K562 (cell line): ENCODE data around the gene ZNF862. TPM values are rescaled to one million over a fixed set of nuclear protein-coding genes. Genes with fewer than 3 reads are reported as not detected.

ENCODE experiments used
- DDX20 ChIP-seq: fragments of 450-650 bp; IDR thresholded peaks from 2 replicates; pipeline ENCODE4 v1.6.1; 2016; ENCODE audit warnings: missing genetic modification characterization, low read depth, mild to moderate bottlenecking, missing compliant biosample characterization, moderate library complexity
- E2F8 ChIP-seq: fragments of 450-650 bp; IDR thresholded peaks from 2 replicates; pipeline ENCODE4 v1.7.1; 2018; ENCODE audit warnings: mild to moderate bottlenecking, low read depth; ENCODE audit not compliant: partially characterized antibody
- EWSR1 ChIP-seq: fragments of 450-650 bp; IDR thresholded peaks from 2 replicates; pipeline ENCODE4 v1.6.1; 2018; ENCODE audit warnings: borderline replicate concordance, mild to moderate bottlenecking, low read depth, moderate library complexity; ENCODE audit not compliant: partially characterized antibody
- FOS ChIP-seq: IDR thresholded peaks from 3 replicates; pipeline ENCODE4 v1.6.1; 2011; ENCODE audit not compliant: insufficient read length; ENCODE audit errors: extremely low read depth
- HBP1 ChIP-seq: fragments of 450-650 bp; formaldehyde crosslinking; IDR thresholded peaks from 2 replicates; pipeline ENCODE4 v1.4.0; 2022; ENCODE audit warnings: missing genetic modification characterization
- HCFC1 ChIP-seq: IDR thresholded peaks from 2 replicates; pipeline ENCODE4 v1.6.1; 2012; ENCODE audit warnings: low read depth, low read length, improper control_type of control experiment
- HMG20B ChIP-seq: fragments of 250-450 bp; sonication (Bioruptor Pico); IDR thresholded peaks from 2 replicates; pipeline ENCODE4 v1.5.0; 2021; ENCODE audit warnings: mild to moderate bottlenecking
- HNRNPL ChIP-seq: fragments of 200-400 bp; formaldehyde crosslinking; IDR thresholded peaks from 2 replicates; pipeline ENCODE4 v1.6.1; 2017; ENCODE audit warnings: low read depth, mild to moderate bottlenecking, low read length
- HNRNPUL1 ChIP-seq: fragments of 200-400 bp; formaldehyde crosslinking; IDR thresholded peaks from 2 replicates; pipeline ENCODE4 v1.6.1; 2017; ENCODE audit warnings: low read length
- NFE2 ChIP-seq: IDR thresholded peaks from 2 replicates; pipeline ENCODE4 v1.6.1; 2014; ENCODE audit warnings: antibody characterized with exemption, low read depth
- NFIX ChIP-seq: fragments of 250-450 bp; sonication (Bioruptor Pico); IDR thresholded peaks from 2 replicates; pipeline ENCODE4 v1.4.0; 2020; ENCODE audit warnings: low read depth, mild to moderate bottlenecking, moderate library complexity
- NR4A1 ChIP-seq, 2 experiments: fragments of 250-450 bp in 1 of 2; fragments of 450-650 bp in 1 of 2; sonication (Bioruptor Pico) in 1 of 2; IDR thresholded peaks; 2 replicates each; pipeline versions ENCODE4 v1.4.0 to v1.6.1; 2016 to 2020; ENCODE audit warnings: mild to moderate bottlenecking in 2 of 2, missing compliant biosample characterization in 1 of 2, missing genetic modification characterization in 1 of 2, moderate library complexity in 1 of 2
- RB1 ChIP-seq: fragments of 450-650 bp; IDR thresholded peaks from 2 replicates; pipeline ENCODE4 v1.6.1; 2017; ENCODE audit warnings: low read depth, mild to moderate bottlenecking
- RNF2 ChIP-seq: sonication (generic); IDR thresholded peaks from 2 replicates; pipeline ENCODE4 v1.6.1; 2016
- SIN3B ChIP-seq: fragments of 450-650 bp; IDR thresholded peaks from 2 replicates; pipeline ENCODE4 v1.6.1; 2017; ENCODE audit warnings: low read depth, mild to moderate bottlenecking, moderate library complexity
- SRSF1 ChIP-seq: fragments of 200-400 bp; formaldehyde crosslinking; IDR thresholded peaks from 2 replicates; pipeline ENCODE4 v1.6.1; 2017; ENCODE audit warnings: mild to moderate bottlenecking, low read depth, low read length, moderate library complexity
- TCF3 ChIP-seq: sonication (generic); formaldehyde crosslinking; IDR thresholded peaks from 2 replicates; pipeline ENCODE4 v1.4.0; 2020; ENCODE audit warnings: mild to moderate bottlenecking, missing genetic modification reagents
- TFAP4 ChIP-seq: sonication (generic); formaldehyde crosslinking; IDR thresholded peaks from 2 replicates; pipeline ENCODE4 v1.8.0; 2022; ENCODE audit warnings: missing genetic modification reagents, mild to moderate bottlenecking, moderate library complexity, borderline replicate concordance
- THRB ChIP-seq: fragments of 450-650 bp; formaldehyde crosslinking; conservative IDR thresholded peaks from 2 replicates; pipeline ENCODE4 v1.4.0; 2022; ENCODE audit warnings: mild to moderate bottlenecking, missing genetic modification characterization
- ZNF263 ChIP-seq: sonication (generic); formaldehyde crosslinking; IDR thresholded peaks from 2 replicates; pipeline ENCODE4 v1.8.0; 2022; ENCODE audit warnings: mild to moderate bottlenecking, missing genetic modification reagents, borderline replicate concordance
- ZNF316 ChIP-seq: fragments of 450-650 bp; IDR thresholded peaks from 2 replicates; pipeline ENCODE4 v1.6.1; 2016
- polyA plus RNA-seq, 8 experiments: library from polyadenylated mRNA; depleted of rRNA in 4 of 8; stranded (reverse) in 5 of 8; unstranded in 3 of 8; fragments of >200 nt; fragmentation: Nextera tagmentation in 2 of 8; fragmentation: Illumina TruSeq in 1 of 8; extraction: Ambion mirVana in 2 of 8; extraction: Trizol in 1 of 8; gene quantifications; 2 replicates each; pipeline versions ENCODE4 v1.2.1 to v1.2.3, GENCODE V29; 2011 to 2014; ENCODE audit warnings: inconsistent platforms in 1 of 8, missing spikeins in 1 of 8
- total RNA-seq, 7 experiments: library from RNA; depleted of rRNA in 6 of 7; stranded (reverse); fragments of >200 nt in 6 of 7; fragmentation: Illumina TruSeq in 2 of 7; extraction: Trizol in 2 of 7; gene quantifications; 2 replicates each; pipeline versions ENCODE4 v1.2.1 to v1.2.3, GENCODE V29; 2011 to 2021; ENCODE audit warnings: low replicate concordance in 1 of 7

ZNF862 gene
- total and polyA plus RNA-seq, 9 of the 15 experiments (the other 6 are each of a cell fraction or from before 2014, with no cell fraction given), result 1.1 to 3.9 (median 2.6) TPM

GRCh38 chr7:149873074-149873969 is 35.1 kb downstream of the ZNF862 start, which contains the start of gene ATP6V0E2 (continued):
- TF ChIP-seq E2F8, result no peak
- no peak for TF ChIP-seq NFIX (CRISPR knock-in tag)
- no peak for TF ChIP-seq DDX20 (tag)
- no peak for TF ChIP-seq NFE2
- TF ChIP-seq HBP1 (CRISPR knock-in tag), result no peak
- TF ChIP-seq SIN3B, result 0 out of 2 replicates have a peak, but pooled peaks have one; percentile 51
- 0 out of 2 replicates have a peak, but pooled peaks have one; percentile 15 for TF ChIP-seq HNRNPL
- peak; percentile 82 for TF ChIP-seq RB1
- TF ChIP-seq ZNF263 (CRISPR knock-in tag), result no peak
- TF ChIP-seq FOS, result no peak
- TF ChIP-seq EWSR1, result no peak
- no peak for TF ChIP-seq SRSF1
- 0 out of 2 replicates have a peak, but pooled peaks have one; percentile 6 for TF ChIP-seq TFAP4 (CRISPR knock-in tag)
- no peak for TF ChIP-seq RNF2
- no peak for TF ChIP-seq HNRNPUL1
- TF ChIP-seq HCFC1, result no peak
- no peak for TF ChIP-seq HMG20B (CRISPR knock-in tag)
- no peak for TF ChIP-seq NR4A1 (CRISPR knock-in tag; IDR thresholded peaks at IDR 0.05)
- TF ChIP-seq NR4A1 (tag; IDR thresholded peaks at IDR 0.05), result peak; percentile 37; the same call in 1 of the 2 replicates
- no peak; the same call in 1 of the 2 replicates for TF ChIP-seq TCF3
- no peak for TF ChIP-seq ZNF316
- no peak for TF ChIP-seq THRB (CRISPR knock-in tag)
